CD4-positive, CD25-positive, alpha-beta regulatory T cell (primary cell): ENCODE data around the gene MAP4K5. TPM values are rescaled to one million over a fixed set of nuclear protein-coding genes. Genes with fewer than 3 reads are reported as not detected.

Experiments used
- ATAC-seq, 2 donors: fragments of 150-1000 bp; cut with Tn5 transposase; one replicate each; pipeline ENCODE4 v1.10.0; 2021; ENCODE audit warnings: low read depth in 2 of 2, moderate number of reproducible peaks in 2 of 2, moderate library complexity in 1 of 2
- DNase-seq, 3 donors: peaks; one replicate each; pipeline versions ENCODE4 v3.0.0 to v3.0.0-alpha.2; 2012 to 2022; ENCODE audit warnings: mixed read lengths in 1 of 3
- H3K27ac ChIP-seq: one replicate; pipeline ENCODE4 v1.7.0; 2013; ENCODE audit warnings: mild to moderate bottlenecking, low read length; ENCODE audit not compliant: insufficient read depth, poor library complexity, severe bottlenecking
- H3K27me3 ChIP-seq: one replicate; pipeline ENCODE4 v1.7.0; 2013; ENCODE audit warnings: low read length; ENCODE audit not compliant: control insufficient read depth, insufficient read depth
- H3K36me3 ChIP-seq: one replicate; pipeline ENCODE4 v1.7.0; 2013; ENCODE audit warnings: mild to moderate bottlenecking, low read length, moderate library complexity; ENCODE audit not compliant: control insufficient read depth, insufficient read depth
- H3K4me1 ChIP-seq: 2 replicates; pipeline ENCODE4 v1.7.0; 2013; ENCODE audit warnings: mild to moderate bottlenecking, low read length; ENCODE audit not compliant: insufficient read depth, control insufficient read depth, poor library complexity, severe bottlenecking
- H3K4me3 ChIP-seq: one replicate; pipeline ENCODE4 v1.7.0; 2013; ENCODE audit warnings: low read depth, mild to moderate bottlenecking, low read length, moderate library complexity
- H3K9me3 ChIP-seq, 2 experiments: 1 replicate in 1 of 2; 2 replicates in 1 of 2; pipeline ENCODE4 v1.7.0; 2013; ENCODE audit warnings: low read length in 2 of 2, mild to moderate bottlenecking in 1 of 2, moderate library complexity in 1 of 2; ENCODE audit not compliant: control insufficient read depth in 2 of 2
- H3K27ac Mint-ChIP-seq, 3 donors: one replicate each; pipeline ENCODE4 v1.8.0; 2020 to 2022; ENCODE audit warnings: mild to moderate bottlenecking in 3 of 3, mixed read lengths in 3 of 3, moderate library complexity in 2 of 3
- H3K27me3 Mint-ChIP-seq: one replicate; pipeline ENCODE4 v1.8.0; 2022; ENCODE audit warnings: mild to moderate bottlenecking, mixed read lengths
- H3K36me3 Mint-ChIP-seq: one replicate; pipeline ENCODE4 v1.8.0; 2020; ENCODE audit warnings: mixed read lengths
- H3K4me1 Mint-ChIP-seq, 4 donors: one replicate each; pipeline ENCODE4 v1.8.0; 2020 to 2022; ENCODE audit warnings: mixed read lengths in 4 of 4, mild to moderate bottlenecking in 1 of 4
- H3K4me3 Mint-ChIP-seq, 4 donors: one replicate each; pipeline ENCODE4 v1.8.0; 2020 to 2022; ENCODE audit warnings: mild to moderate bottlenecking in 4 of 4, mixed read lengths in 4 of 4, moderate library complexity in 3 of 4
- H3K9me3 Mint-ChIP-seq, 7 donors: one replicate each; pipeline ENCODE4 v1.8.0; 2020 to 2022; ENCODE audit warnings: mixed read lengths in 7 of 7, mild to moderate bottlenecking in 3 of 7, moderate library complexity in 2 of 7
- polyA plus RNA-seq, 4 donors: library from polyadenylated mRNA; unstranded; fragments of 300-500 nt; fragmentation: Illumina TruSeq; gene quantifications; one replicate each; pipeline ENCODE4 v1.2.3, GENCODE V29; 2021
- total RNA-seq: library from RNA; stranded (reverse); gene quantifications from one replicate; pipeline ENCODE4 v1.2.3, GENCODE V29; 2022

Gene MAP4K5
- total and polyA plus RNA-seq, 5 donors from 2014 or later: 13.2 to 45.4 (median 22.5) TPM

DNA sequence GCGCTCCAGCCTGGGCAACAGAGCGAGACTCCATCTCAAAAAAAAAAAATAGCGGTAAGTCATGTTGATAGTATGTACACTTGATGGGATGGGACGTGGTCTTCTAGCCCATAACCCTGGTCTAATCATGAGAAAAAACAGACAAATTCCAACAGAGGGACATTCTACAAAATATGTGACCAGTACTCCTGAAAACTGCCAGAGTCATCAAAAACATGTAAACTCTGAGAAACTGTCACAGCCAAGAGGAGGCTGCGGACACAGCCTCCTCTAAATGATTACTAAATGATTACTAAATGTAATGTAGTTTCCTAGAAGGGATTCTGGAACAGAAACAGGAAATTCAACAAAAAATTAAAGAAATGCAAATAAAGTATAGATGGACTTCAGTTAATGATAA lies 156.6 kb downstream of the MAP4K5 start:
- H3K4me1 ChIP-seq: no peaks in the 10 kb centered on the region
- no peak overlapping the region for H3K4me3 ChIP-seq
- no peak for ATAC-seq
- H3K4me1 Mint-ChIP-seq: no peaks in the 10 kb centered on the region
- no peaks in the 10 kb centered on the region for H3K36me3 ChIP-seq
- H3K27me3 ChIP-seq: no peaks in the 10 kb centered on the region
- H3K27ac Mint-ChIP-seq: no peak overlapping the region
- H3K27ac ChIP-seq: no peak overlapping the region
- no peak overlapping the region for H3K4me3 Mint-ChIP-seq
- no peaks in the 10 kb centered on the region for H3K27me3 Mint-ChIP-seq
- no peaks in the 10 kb centered on the region for H3K36me3 Mint-ChIP-seq
- no peaks in the 10 kb centered on the region for H3K9me3 ChIP-seq
- no peak for DNase-seq
- H3K9me3 Mint-ChIP-seq: peaks cover 0 to 1% (median 0%) of the 10 kb centered on the region in 7 donors

DNA sequence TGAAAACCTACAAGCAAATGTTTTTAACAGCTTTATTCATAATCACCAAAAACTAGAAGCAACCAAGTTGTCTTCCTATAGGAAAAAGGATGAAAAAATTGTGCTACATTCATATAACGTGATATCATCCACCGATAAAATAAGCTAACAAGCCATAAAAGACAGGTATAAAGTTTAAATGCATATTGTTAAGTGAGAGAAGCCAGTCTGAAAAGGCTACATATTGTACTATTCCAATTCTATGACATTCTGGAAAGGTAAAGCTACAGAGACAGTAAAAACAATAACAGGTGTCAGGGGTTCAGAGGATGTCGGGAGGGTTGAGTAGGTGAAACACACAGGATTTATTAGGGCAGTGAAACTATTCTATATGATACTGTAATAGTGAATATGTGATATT lies 158.4 kb downstream of the MAP4K5 start:
- Mint-ChIP-seq H3K27ac (no peak overlapping the region), H3K4me1 (no peaks in the 10 kb centered on the region), H3K27me3 (no peaks in the 10 kb centered on the region), H3K9me3 (peaks cover 0 to 2% (median 0%) of the 10 kb centered on the region in 7 donors), H3K4me3 (no peak overlapping the region), H3K36me3 (no peaks in the 10 kb centered on the region)
- Histone ChIP-seq H3K4me3 (no peak overlapping the region), H3K27ac (no peak overlapping the region), H3K9me3 (no peaks in the 10 kb centered on the region), H3K36me3 (no peaks in the 10 kb centered on the region), H3K4me1 (no peaks in the 10 kb centered on the region), H3K27me3 (no peaks in the 10 kb centered on the region)
- ATAC-seq (no peak), DNase-seq (no peak)

DNA sequence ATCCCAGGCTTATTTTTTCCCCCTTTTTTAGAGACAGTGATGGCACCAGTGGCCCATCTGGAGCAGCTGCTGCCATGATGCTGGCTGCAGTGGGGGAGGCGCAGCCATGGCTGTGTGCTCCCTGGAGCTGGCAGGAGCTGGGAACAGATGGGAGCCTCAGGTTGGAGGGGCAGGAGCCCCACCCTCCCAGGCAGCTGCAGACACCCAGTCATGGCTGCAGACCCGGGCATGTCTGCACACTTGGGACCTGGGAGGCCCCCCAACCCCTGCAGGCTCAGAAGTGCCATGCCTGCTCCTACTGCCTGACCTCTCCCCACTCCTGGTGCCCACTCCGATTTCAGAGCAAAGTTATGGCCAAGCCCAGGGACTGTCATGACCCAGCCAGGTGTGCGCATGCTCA lies 160.8 kb downstream of the MAP4K5 start:
- H3K9me3 Mint-ChIP-seq: peaks cover 0 to 2% (median 0%) of the 10 kb centered on the region in 7 donors
- Histone ChIP-seq H3K4me3 (no peak overlapping the region), H3K36me3 (no peaks in the 10 kb centered on the region), H3K27ac (no peak overlapping the region), H3K27me3 (no peaks in the 10 kb centered on the region), H3K4me1 (no peaks in the 10 kb centered on the region), H3K9me3 (no peaks in the 10 kb centered on the region)
- no peaks in the 10 kb centered on the region for H3K36me3 Mint-ChIP-seq
- no peak for ATAC-seq
- H3K4me1 Mint-ChIP-seq: peaks cover 0 to 4% (median 1%) of the 10 kb centered on the region in 4 donors
- H3K4me3 Mint-ChIP-seq: no peak overlapping the region
- DNase-seq: no peak
- no peaks in the 10 kb centered on the region for H3K27me3 Mint-ChIP-seq
- H3K27ac Mint-ChIP-seq: peak overlapping the region in 1 of 3 donors; percentile 38

Other genes with a start within 250 kb of the MAP4K5 start
- gene L2HGDH, start 220.3 kb downstream of the MAP4K5 start, total RNA-seq: 3.5 TPM
- gene L2HGDH, start 220.3 kb downstream of the MAP4K5 start, polyA plus RNA-seq: 1 to 10 TPM; 2.2 to 3.7 (median 3.1) TPM
- gene DMAC2L, start 220.2 kb downstream of the MAP4K5 start, total RNA-seq: 16.7 TPM
- gene DMAC2L, start 220.2 kb downstream of the MAP4K5 start, polyA plus RNA-seq: 10 to 100 TPM; 12.6 to 26.8 (median 16.2) TPM
- 5.7 TPM for gene CDKL1, start 135.7 kb downstream of the MAP4K5 start, total RNA-seq
- gene CDKL1, start 135.7 kb downstream of the MAP4K5 start, polyA plus RNA-seq: 1 to 10 TPM; 2.9 to 6.5 (median 4.8) TPM
- 1.4 TPM for gene ATL1, start 27.6 kb upstream of the MAP4K5 start, total RNA-seq
- 1 to 10 TPM in 3 of 4 donors, under 1 TPM in 1; 0.62 to 1.6 (median 1.3) TPM for gene ATL1, start 27.6 kb upstream of the MAP4K5 start, polyA plus RNA-seq
- 5.2 TPM for gene SAV1, start 135.7 kb upstream of the MAP4K5 start, total RNA-seq
- 1 to 10 TPM; 4.8 to 9.2 (median 7.8) TPM for gene SAV1, start 135.7 kb upstream of the MAP4K5 start, polyA plus RNA-seq